ENCODE data around the gene VPS33A.

- TF ChIP-seq POLR2AphosphoS5 (IDR thresholded peaks at IDR 0.05; ENCODE audit: low read depth) (no peak), JUNB (IDR thresholded peaks at IDR 0.05; ENCODE audit: unreplicated experiment) (no peak), CTCF (conservative IDR thresholded peaks at IDR 0.05; ENCODE audit: low read depth in 2 of 2) (no peak), EZH2phosphoT487 (IDR thresholded peaks at IDR 0.05; ENCODE audit: unreplicated experiment) (no peak), ETS1 (IDR thresholded peaks at IDR 0.05) (no peak), ZNF331 (CRISPR knock-in tag; IDR thresholded peaks at IDR 0.05; ENCODE audit: low read depth) (no peak), REST (IDR thresholded peaks at IDR 0.05; ENCODE audit: unreplicated experiment) (no peak)
Measured at GRCh38 chr12:122297494-122297893, 31.2 kb upstream of the VPS33A start.

All from GM23338 (cell line).